CD8-positive, alpha-beta memory T cell (primary cell): ENCODE data around the gene CIDEB. TPM values are rescaled to one million over a fixed set of nuclear protein-coding genes. Genes with fewer than 3 reads are reported as not detected.

Experiments used
- CTCF ChIA-PET: fragments of 350-600 bp; sonication (Branson Sonifier 250); formaldehyde crosslinking; loops from one replicate; lab custom pipeline; 2021; ENCODE audit warnings: antibody characterized with exemption; lab: Charles Lee
- POLR2A ChIA-PET: fragments of 350-600 bp; sonication (Branson Sonifier 250); formaldehyde crosslinking; loops from one replicate; lab custom pipeline; 2021; ENCODE audit warnings: antibody characterized with exemption; lab: Charles Lee
- DNase-seq, 5 donors: peaks; one replicate each; pipeline versions ENCODE4 v3.0.0 to v3.0.0-alpha.2; 2020 to 2022; ENCODE audit warnings: mixed read lengths in 1 of 5
- H3K27ac ChIP-seq: one replicate; pipeline ENCODE4 v1.7.0; 2013; ENCODE audit warnings: low read depth, mild to moderate bottlenecking, low read length, moderate library complexity
- H3K27me3 ChIP-seq: 2 replicates; pipeline ENCODE4 v1.7.0; 2013; ENCODE audit warnings: low read length, mild to moderate bottlenecking; ENCODE audit not compliant: insufficient read depth, poor library complexity, severe bottlenecking
- H3K36me3 ChIP-seq: 2 replicates; pipeline ENCODE4 v1.7.0; 2013; ENCODE audit warnings: mild to moderate bottlenecking, low read length, moderate library complexity; ENCODE audit not compliant: insufficient read depth
- H3K4me1 ChIP-seq: 2 replicates; pipeline ENCODE4 v1.7.0; 2013; ENCODE audit warnings: mild to moderate bottlenecking, low read length, moderate library complexity; ENCODE audit not compliant: insufficient read depth
- H3K4me3 ChIP-seq: 2 replicates; pipeline ENCODE4 v1.7.0; 2013; ENCODE audit warnings: mild to moderate bottlenecking, low read length
- H3K9me3 ChIP-seq: 2 replicates; pipeline ENCODE4 v1.7.0; 2013; ENCODE audit warnings: mild to moderate bottlenecking, low read length
- H3K27ac Mint-ChIP-seq, 8 donors: one replicate each; pipeline ENCODE4 v1.8.0; 2020 to 2021; ENCODE audit warnings: mixed read lengths in 8 of 8, mild to moderate bottlenecking in 6 of 8, inconsistent platforms in 3 of 8, moderate library complexity in 3 of 8
- H3K27me3 Mint-ChIP-seq, 2 donors: one replicate each; pipeline ENCODE4 v1.8.0; 2020 to 2021; ENCODE audit warnings: mixed read lengths in 2 of 2, mild to moderate bottlenecking in 1 of 2, moderate library complexity in 1 of 2
- H3K36me3 Mint-ChIP-seq, 3 donors: one replicate each; pipeline ENCODE4 v1.8.0; 2020 to 2021; ENCODE audit warnings: mixed read lengths in 3 of 3, inconsistent platforms in 1 of 3, mild to moderate bottlenecking in 1 of 3
- H3K4me1 Mint-ChIP-seq, 3 donors: one replicate each; pipeline ENCODE4 v1.8.0; 2020 to 2021; ENCODE audit warnings: mixed read lengths in 3 of 3, inconsistent platforms in 1 of 3, mild to moderate bottlenecking in 1 of 3
- H3K4me3 Mint-ChIP-seq, 7 donors: one replicate each; pipeline ENCODE4 v1.8.0; 2020 to 2021; ENCODE audit warnings: mixed read lengths in 7 of 7, mild to moderate bottlenecking in 6 of 7, moderate library complexity in 4 of 7, inconsistent platforms in 2 of 7
- H3K9me3 Mint-ChIP-seq, 5 donors: one replicate each; pipeline ENCODE4 v1.8.0; 2020 to 2022; ENCODE audit warnings: mixed read lengths in 5 of 5, mild to moderate bottlenecking in 3 of 5, moderate library complexity in 2 of 5, inconsistent platforms in 1 of 5
- polyA plus RNA-seq: library from polyadenylated mRNA; unstranded; fragments of 300-500 nt; fragmentation: Illumina TruSeq; gene quantifications from one replicate; pipeline ENCODE4 v1.2.3, GENCODE V29; 2021
- total RNA-seq, 2 experiments: library from RNA; stranded (reverse); gene quantifications; one replicate each; pipeline ENCODE4 v1.2.3, GENCODE V29; 2021

The CIDEB gene
- total and polyA plus RNA-seq, 3 experiments from 2014 or later, result 12.4 to 27.5 (median 12.7) TPM

GRCh38 chr14:24282736-24283135 is 25.0 kb downstream of the CIDEB start:
- Mint-ChIP-seq H3K4me3 (no peak overlapping the region), H3K27me3 (peaks cover 0 to 2% of the 10 kb centered on the region in 2 donors), H3K36me3 (peaks cover 0 to 2% (median 0%) of the 10 kb centered on the region in 3 donors), H3K9me3 (no peaks in the 10 kb centered on the region), H3K4me1 (peaks cover 13 to 19% (median 17%) of the 10 kb centered on the region in 3 donors), H3K27ac (peak overlapping the region in 2 of 8 donors; percentile 25 to 66)
- H3K36me3 ChIP-seq, result no peaks in the 10 kb centered on the region
- no peak overlapping the region for H3K27ac ChIP-seq
- ChIA-PET POLR2A (interaction anchor here (0.7 kb wide), 1 partner anchor 11 kb away, joined by 4 read pairs; no protein-coding TSS in a partner anchor), CTCF (interaction anchor here (1.6 to 3.5 kb wide), 2 partner anchors 14 to 51 kb away, joined by 5 to 10 read pairs; no protein-coding TSS in a partner anchor)
- no peak overlapping the region for H3K4me3 ChIP-seq
- H3K27me3 ChIP-seq, result no peaks in the 10 kb centered on the region
- peaks cover 16% of the 10 kb centered on the region for H3K4me1 ChIP-seq
- no peaks in the 10 kb centered on the region for H3K9me3 ChIP-seq
- DNase-seq, result no peak

GRCh38 chr14:24281636-24282035 is 26.1 kb downstream of the CIDEB start:
- Mint-ChIP-seq H3K4me1 (peaks cover 17 to 23% (median 21%) of the 10 kb centered on the region in 3 donors), H3K27ac (peak overlapping the region in 4 of 8 donors; percentile 33 to 84 (median 52)), H3K4me3 (no peak overlapping the region), H3K27me3 (peaks cover 0 to 2% of the 10 kb centered on the region in 2 donors), H3K36me3 (peaks cover 0 to 4% (median 0%) of the 10 kb centered on the region in 3 donors), H3K9me3 (no peaks in the 10 kb centered on the region)
- ChIA-PET POLR2A (no interaction called here), CTCF (interaction anchor here (1.6 to 3.5 kb wide), 2 partner anchors 15 to 52 kb away, joined by 5 to 10 read pairs; no protein-coding TSS in a partner anchor)
- Histone ChIP-seq H3K27ac (no peak overlapping the region), H3K4me3 (no peak overlapping the region), H3K4me1 (peaks cover 16% of the 10 kb centered on the region), H3K9me3 (no peaks in the 10 kb centered on the region), H3K27me3 (no peaks in the 10 kb centered on the region), H3K36me3 (no peaks in the 10 kb centered on the region)
- DNase-seq, result no peak

GRCh38 chr14:24280797-24281460 is 26.8 kb downstream of the CIDEB start:
- H3K27ac Mint-ChIP-seq, result peak overlapping the region in 5 of 8 donors; percentile 32 to 84 (median 47)
- peaks cover 0 to 2% (median 0%) of the 10 kb centered on the region in 3 donors for H3K36me3 Mint-ChIP-seq
- H3K4me1 ChIP-seq, result peaks cover 16% of the 10 kb centered on the region
- no peak overlapping the region for H3K4me3 Mint-ChIP-seq
- no peaks in the 10 kb centered on the region for H3K9me3 Mint-ChIP-seq
- H3K9me3 ChIP-seq, result no peaks in the 10 kb centered on the region
- no peak overlapping the region for H3K27ac ChIP-seq
- POLR2A ChIA-PET, result interaction anchor here (1.3 kb wide), 1 partner anchor 9 kb away, joined by 3 read pairs; the partner anchor contains the start of gene RABGGTA
- no peak overlapping the region for H3K4me3 ChIP-seq
- CTCF ChIA-PET, result interaction anchor here (1.2 to 3.5 kb wide), 5 partner anchors 10 to 53 kb away, joined by 4 to 10 read pairs (median 6); partner anchors contain the start of genes LTB4R2 and RABGGTA
- no peaks in the 10 kb centered on the region for H3K27me3 ChIP-seq
- H3K36me3 ChIP-seq, result no peaks in the 10 kb centered on the region
- no peak for DNase-seq
- H3K27me3 Mint-ChIP-seq, result no peaks in the 10 kb centered on the region
- H3K4me1 Mint-ChIP-seq, result peaks cover 17 to 23% (median 21%) of the 10 kb centered on the region in 3 donors

GRCh38 chr14:24279301-24280186 is 28.2 kb downstream of the CIDEB start:
- DNase-seq, result peak in 3 of 5 donors; percentile 26 to 39 (median 27)
- H3K36me3 ChIP-seq, result no peaks in the 10 kb centered on the region
- Mint-ChIP-seq H3K4me3 (no peak overlapping the region), H3K36me3 (peaks cover 0 to 2% (median 0%) of the 10 kb centered on the region in 3 donors), H3K27ac (peak overlapping the region; percentile 34 to 93 (median 80)), H3K4me1 (peaks cover 17 to 28% (median 21%) of the 10 kb centered on the region in 3 donors), H3K27me3 (no peaks in the 10 kb centered on the region), H3K9me3 (no peaks in the 10 kb centered on the region)
- H3K9me3 ChIP-seq, result no peaks in the 10 kb centered on the region
- no peaks in the 10 kb centered on the region for H3K27me3 ChIP-seq
- H3K27ac ChIP-seq, result no peak overlapping the region
- ChIA-PET CTCF (interaction anchor here (1.2 to 3.5 kb wide), 5 partner anchors 9 to 45 kb away, joined by 3 to 10 read pairs (median 6); partner anchors contain the start of genes LTB4R2 and RABGGTA), POLR2A (interaction anchor here (1.3 kb wide), 1 partner anchor 8 kb away, joined by 3 read pairs; the partner anchor contains the start of gene RABGGTA)
- H3K4me3 ChIP-seq, result no peak overlapping the region
- H3K4me1 ChIP-seq, result peaks cover 18% of the 10 kb centered on the region

GRCh38 chr14:24278424-24278823 is 29.4 kb downstream of the CIDEB start:
- Histone ChIP-seq H3K27me3 (no peaks in the 10 kb centered on the region), H3K36me3 (no peaks in the 10 kb centered on the region), H3K27ac (no peak overlapping the region), H3K4me1 (peaks cover 27% of the 10 kb centered on the region), H3K4me3 (no peak overlapping the region), H3K9me3 (no peaks in the 10 kb centered on the region)
- POLR2A ChIA-PET, result no interaction called here
- DNase-seq, result no peak
- CTCF ChIA-PET, result no interaction called here
- Mint-ChIP-seq H3K27ac (peak overlapping the region in 7 of 8 donors; percentile 13 to 86 (median 66)), H3K9me3 (no peaks in the 10 kb centered on the region), H3K27me3 (no peaks in the 10 kb centered on the region), H3K4me3 (no peak overlapping the region), H3K4me1 (peaks cover 23 to 39% (median 32%) of the 10 kb centered on the region in 3 donors), H3K36me3 (peaks cover 0 to 2% (median 0%) of the 10 kb centered on the region in 3 donors)

GRCh38 chr14:24277606-24278321 is 30.0 kb downstream of the CIDEB start:
- Histone ChIP-seq H3K36me3 (no peaks in the 10 kb centered on the region), H3K27ac (no peak overlapping the region), H3K9me3 (no peaks in the 10 kb centered on the region), H3K27me3 (no peaks in the 10 kb centered on the region), H3K4me3 (no peak overlapping the region), H3K4me1 (peaks cover 30% of the 10 kb centered on the region)
- Mint-ChIP-seq H3K27me3 (no peaks in the 10 kb centered on the region), H3K4me3 (no peak overlapping the region), H3K36me3 (peaks cover 0 to 2% (median 0%) of the 10 kb centered on the region in 3 donors), H3K9me3 (no peaks in the 10 kb centered on the region), H3K4me1 (peaks cover 27 to 43% (median 35%) of the 10 kb centered on the region in 3 donors), H3K27ac (peak overlapping the region in 3 of 8 donors; percentile 31 to 86 (median 43))
- CTCF ChIA-PET, result interaction anchor here (1.5 kb wide), 1 partner anchor 36 kb away, joined by 3 read pairs; the partner anchor contains the start of gene TINF2
- DNase-seq, result peak in 1 of 5 donors; percentile 36
- POLR2A ChIA-PET, result no interaction called here

GRCh38 chr14:24277071-24277470 is 30.7 kb downstream of the CIDEB start:
- H3K27me3 ChIP-seq, result no peaks in the 10 kb centered on the region
- Mint-ChIP-seq H3K9me3 (no peaks in the 10 kb centered on the region), H3K27ac (peak overlapping the region in 5 of 8 donors; percentile 30 to 88 (median 81)), H3K36me3 (peaks cover 0 to 2% (median 0%) of the 10 kb centered on the region in 3 donors), H3K4me3 (no peak overlapping the region), H3K4me1 (peaks cover 34 to 50% (median 42%) of the 10 kb centered on the region in 3 donors), H3K27me3 (peaks cover 0 to 4% of the 10 kb centered on the region in 2 donors)
- H3K4me3 ChIP-seq, result no peak overlapping the region
- CTCF ChIA-PET, result interaction anchor here (1.5 kb wide), 1 partner anchor 35 kb away, joined by 3 read pairs; the partner anchor contains the start of gene TINF2
- POLR2A ChIA-PET, result no interaction called here
- H3K36me3 ChIP-seq, result no peaks in the 10 kb centered on the region
- peaks cover 37% of the 10 kb centered on the region for H3K4me1 ChIP-seq
- peak in 1 of 5 donors; percentile 2 for DNase-seq
- no peak overlapping the region for H3K27ac ChIP-seq
- no peaks in the 10 kb centered on the region for H3K9me3 ChIP-seq
